Stomach (tissue), 4 donors: ENCODE data around the gene ANAPC7.

Experiments used
- POLR2AphosphoS5 ChIP-seq, 3 donors: sonication (generic); formaldehyde crosslinking; IDR thresholded peaks; one replicate each; pipeline ENCODE4 v1.6.1; 2016; ENCODE audit warnings: antibody characterized with exemption in 3 of 3
- TF ChIP-seq, protein P1 (sequence below), 7 experiments: fragments of 450-650 bp in 4 of 7; fragments of 200-600 bp in 3 of 7; sonication (generic) in 3 of 7; IDR thresholded peaks; one replicate each; pipeline ENCODE4 v1.5.1; 2016 to 2019; ENCODE audit warnings: antibody characterized with exemption in 7 of 7, control low read depth in 2 of 7, mild to moderate bottlenecking in 1 of 7

GRCh38 chr12:110339184-110339952 is 64.1 kb downstream of the ANAPC7 start:
- TF ChIP-seq POLR2AphosphoS5 (IDR thresholded peaks at IDR 0.05), result peak in 1 of 3 donors; percentile 59
- TF ChIP-seq, protein P1, sequence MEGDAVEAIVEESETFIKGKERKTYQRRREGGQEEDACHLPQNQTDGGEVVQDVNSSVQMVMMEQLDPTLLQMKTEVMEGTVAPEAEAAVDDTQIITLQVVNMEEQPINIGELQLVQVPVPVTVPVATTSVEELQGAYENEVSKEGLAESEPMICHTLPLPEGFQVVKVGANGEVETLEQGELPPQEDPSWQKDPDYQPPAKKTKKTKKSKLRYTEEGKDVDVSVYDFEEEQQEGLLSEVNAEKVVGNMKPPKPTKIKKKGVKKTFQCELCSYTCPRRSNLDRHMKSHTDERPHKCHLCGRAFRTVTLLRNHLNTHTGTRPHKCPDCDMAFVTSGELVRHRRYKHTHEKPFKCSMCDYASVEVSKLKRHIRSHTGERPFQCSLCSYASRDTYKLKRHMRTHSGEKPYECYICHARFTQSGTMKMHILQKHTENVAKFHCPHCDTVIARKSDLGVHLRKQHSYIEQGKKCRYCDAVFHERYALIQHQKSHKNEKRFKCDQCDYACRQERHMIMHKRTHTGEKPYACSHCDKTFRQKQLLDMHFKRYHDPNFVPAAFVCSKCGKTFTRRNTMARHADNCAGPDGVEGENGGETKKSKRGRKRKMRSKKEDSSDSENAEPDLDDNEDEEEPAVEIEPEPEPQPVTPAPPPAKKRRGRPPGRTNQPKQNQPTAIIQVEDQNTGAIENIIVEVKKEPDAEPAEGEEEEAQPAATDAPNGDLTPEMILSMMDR (IDR thresholded peaks at IDR 0.05), result no peak
